Peyer's patch (tissue), 4 donors: ENCODE results near the gene RBM19. TPM values are rescaled to one million over a fixed set of nuclear protein-coding genes. Genes with fewer than 3 reads are reported as not detected.

Experiments used
- DNase-seq, 3 donors: peaks; one replicate each; pipeline ENCODE4 v3.0.0-alpha.2; 2017 to 2019
- H3K27ac ChIP-seq, 4 donors: fragments of 200-600 bp; sonication (generic); one replicate each; pipeline ENCODE4 v1.5.1; 2016 to 2019
- H3K27me3 ChIP-seq, 2 donors: fragments of 200-600 bp; sonication (generic); one replicate each; pipeline ENCODE4 v1.5.1; 2019
- H3K36me3 ChIP-seq, 3 donors: fragments of 200-600 bp; sonication (generic); one replicate each; pipeline ENCODE4 v1.5.1; 2016 to 2019
- H3K4me1 ChIP-seq, 4 donors: fragments of 200-600 bp; sonication (generic); one replicate each; pipeline ENCODE4 v1.5.1; 2016 to 2019
- H3K4me3 ChIP-seq, 4 donors: fragments of 200-600 bp; sonication (generic); 1 replicate in 3 of 4; 2 replicates in 1 of 4; pipeline ENCODE4 v1.5.1; 2016 to 2019; ENCODE audit warnings: mild to moderate bottlenecking in 1 of 4
- H3K9me3 ChIP-seq, 4 donors: fragments of 200-600 bp; sonication (generic); one replicate each; pipeline ENCODE4 v1.5.1; 2016 to 2019; ENCODE audit warnings: mild to moderate bottlenecking in 1 of 4
- POLR2A ChIP-seq, 2 donors: fragments of 450-650 bp; IDR thresholded peaks; one replicate each; pipeline ENCODE4 v1.5.1; 2017; ENCODE audit warnings: antibody characterized with exemption in 2 of 2, mild to moderate bottlenecking in 2 of 2, moderate library complexity in 2 of 2
- total RNA-seq, 4 donors: library from RNA; depleted of rRNA; stranded (reverse); fragments of >200 nt; gene quantifications; one replicate each; pipeline ENCODE4 v1.1.0, GENCODE V29; 2016
- TF ChIP-seq, protein P1 (sequence below), 6 experiments: fragments of 450-650 bp in 4 of 6; fragments of 200-600 bp in 2 of 6; sonication (generic) in 1 of 6; IDR thresholded peaks; one replicate each; pipeline ENCODE4 v1.5.1; 2017 to 2019; ENCODE audit warnings: antibody characterized with exemption in 6 of 6, mild to moderate bottlenecking in 3 of 6, moderate library complexity in 1 of 6

RBM19 gene
- total RNA-seq, 4 donors from 2014 or later, result 20.7 to 178 (median 48.0) TPM

- no peaks in the 10 kb centered on the region for H3K4me1 ChIP-seq
- DNase-seq, result no peak
- no peaks in the 10 kb centered on the region for H3K9me3 ChIP-seq
- no peak overlapping the region for H3K4me3 ChIP-seq
- no peaks in the 10 kb centered on the region for H3K27me3 ChIP-seq
- TF ChIP-seq, protein P1, sequence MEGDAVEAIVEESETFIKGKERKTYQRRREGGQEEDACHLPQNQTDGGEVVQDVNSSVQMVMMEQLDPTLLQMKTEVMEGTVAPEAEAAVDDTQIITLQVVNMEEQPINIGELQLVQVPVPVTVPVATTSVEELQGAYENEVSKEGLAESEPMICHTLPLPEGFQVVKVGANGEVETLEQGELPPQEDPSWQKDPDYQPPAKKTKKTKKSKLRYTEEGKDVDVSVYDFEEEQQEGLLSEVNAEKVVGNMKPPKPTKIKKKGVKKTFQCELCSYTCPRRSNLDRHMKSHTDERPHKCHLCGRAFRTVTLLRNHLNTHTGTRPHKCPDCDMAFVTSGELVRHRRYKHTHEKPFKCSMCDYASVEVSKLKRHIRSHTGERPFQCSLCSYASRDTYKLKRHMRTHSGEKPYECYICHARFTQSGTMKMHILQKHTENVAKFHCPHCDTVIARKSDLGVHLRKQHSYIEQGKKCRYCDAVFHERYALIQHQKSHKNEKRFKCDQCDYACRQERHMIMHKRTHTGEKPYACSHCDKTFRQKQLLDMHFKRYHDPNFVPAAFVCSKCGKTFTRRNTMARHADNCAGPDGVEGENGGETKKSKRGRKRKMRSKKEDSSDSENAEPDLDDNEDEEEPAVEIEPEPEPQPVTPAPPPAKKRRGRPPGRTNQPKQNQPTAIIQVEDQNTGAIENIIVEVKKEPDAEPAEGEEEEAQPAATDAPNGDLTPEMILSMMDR (IDR thresholded peaks at IDR 0.05), result no peak
- no peak for TF ChIP-seq POLR2A (IDR thresholded peaks at IDR 0.05)
- no peaks in the 10 kb centered on the region for H3K36me3 ChIP-seq
- no peak overlapping the region for H3K27ac ChIP-seq
These were observed 71.4 kb downstream of the RBM19 start for GRCh38 chr12:113894697-113895096.

- TF ChIP-seq, protein P1 (IDR thresholded peaks at IDR 0.05), result no peak
- no peak for TF ChIP-seq POLR2A (IDR thresholded peaks at IDR 0.05)
- H3K27me3 ChIP-seq, result no peaks in the 10 kb centered on the region
- no peak for DNase-seq
- H3K36me3 ChIP-seq, result no peaks in the 10 kb centered on the region
- no peaks in the 10 kb centered on the region for H3K9me3 ChIP-seq
- no peaks in the 10 kb centered on the region for H3K4me1 ChIP-seq
- no peak overlapping the region for H3K4me3 ChIP-seq
- no peak overlapping the region for H3K27ac ChIP-seq
These were observed 72.9 kb downstream of the RBM19 start for GRCh38 chr12:113893221-113893620.

- Histone ChIP-seq H3K9me3 (no peaks in the 10 kb centered on the region), H3K4me3 (no peak overlapping the region), H3K36me3 (no peaks in the 10 kb centered on the region), H3K27ac (no peak overlapping the region), H3K4me1 (no peaks in the 10 kb centered on the region), H3K27me3 (no peaks in the 10 kb centered on the region)
- TF ChIP-seq, protein P1 (IDR thresholded peaks at IDR 0.05), result no peak
- TF ChIP-seq POLR2A (IDR thresholded peaks at IDR 0.05), result no peak
- no peak for DNase-seq
These were observed 73.6 kb downstream of the RBM19 start for GRCh38 chr12:113892556-113892955.

GRCh38 chr12:113891739-113892520, 74.2 kb downstream of the RBM19 start:
- Histone ChIP-seq H3K27ac (no peak overlapping the region), H3K36me3 (no peaks in the 10 kb centered on the region), H3K4me3 (no peak overlapping the region), H3K4me1 (no peaks in the 10 kb centered on the region), H3K9me3 (no peaks in the 10 kb centered on the region), H3K27me3 (no peaks in the 10 kb centered on the region)
- no peak for TF ChIP-seq POLR2A (IDR thresholded peaks at IDR 0.05)
- TF ChIP-seq, protein P1 (IDR thresholded peaks at IDR 0.05), result no peak
- DNase-seq, result no peak

GRCh38 chr12:113891167-113891692, 74.9 kb downstream of the RBM19 start:
- H3K4me1 ChIP-seq, result no peaks in the 10 kb centered on the region
- no peak for TF ChIP-seq POLR2A (IDR thresholded peaks at IDR 0.05)
- TF ChIP-seq, protein P1 (IDR thresholded peaks at IDR 0.05), result no peak
- H3K27ac ChIP-seq, result no peak overlapping the region
- H3K9me3 ChIP-seq, result no peaks in the 10 kb centered on the region
- no peak for DNase-seq
- H3K27me3 ChIP-seq, result no peaks in the 10 kb centered on the region
- H3K36me3 ChIP-seq, result no peaks in the 10 kb centered on the region
- no peak overlapping the region for H3K4me3 ChIP-seq
